HEK293 (cell line): Measurements from ENCODE around the gene MUC5B.

Experiments used
- CTCF ChIP-seq: fragments of 450-650 bp; formaldehyde crosslinking; IDR thresholded peaks from 2 replicates; pipeline ENCODE4 v1.5.1; 2016; ENCODE audit warnings: missing biosample characterization, missing genetic modification characterization
- PRDM10 ChIP-seq: fragments of 450-650 bp; formaldehyde crosslinking; IDR thresholded peaks from 2 replicates; pipeline ENCODE4 v1.5.1; 2016; ENCODE audit warnings: missing biosample characterization, missing genetic modification characterization
- TCF7L2 ChIP-seq: IDR thresholded peaks from 2 replicates; pipeline ENCODE4 v1.6.1; 2011; ENCODE audit warnings: low read depth, mild to moderate bottlenecking, inconsistent platforms, low read length, moderate library complexity, borderline replicate concordance
- TRIM28 ChIP-seq: IDR thresholded peaks from 2 replicates; pipeline ENCODE4 v1.6.1; 2011; ENCODE audit warnings: low read length, control low read depth, borderline replicate concordance
- ZBTB17 ChIP-seq: fragments of 450-650 bp; formaldehyde crosslinking; IDR thresholded peaks from 2 replicates; pipeline ENCODE4 v1.5.1; 2016; ENCODE audit warnings: missing biosample characterization, missing genetic modification characterization
- ZBTB44 ChIP-seq: fragments of 450-650 bp; IDR thresholded peaks from 2 replicates; pipeline ENCODE4 v1.5.1; 2018; ENCODE audit warnings: missing biosample characterization, mild to moderate bottlenecking, missing genetic modification characterization
- ZBTB7A ChIP-seq: fragments of 450-650 bp; formaldehyde crosslinking; IDR thresholded peaks from 2 replicates; pipeline ENCODE4 v1.5.1; 2016; ENCODE audit warnings: low read depth, missing biosample characterization, missing genetic modification characterization
- ZNF274 ChIP-seq, 2 experiments: fragments of 200-500 bp in 1 of 2; fragments of 450-650 bp in 1 of 2; sonication (Bioruptor generic) in 1 of 2; formaldehyde crosslinking in 1 of 2; IDR thresholded peaks; 2 replicates each; pipeline versions ENCODE4 v1.5.1 to v1.6.1; 2014 to 2016; ENCODE audit warnings: borderline replicate concordance in 1 of 2, inconsistent platforms in 1 of 2, low read length in 1 of 2, missing biosample characterization in 1 of 2, missing genetic modification characterization in 1 of 2
- ZNF341 ChIP-seq: fragments of 450-650 bp; formaldehyde crosslinking; IDR thresholded peaks from 2 replicates; pipeline ENCODE4; 2016; ENCODE audit warnings: low read depth, missing biosample characterization, missing genetic modification characterization
- ZNF529 ChIP-seq: fragments of 450-650 bp; formaldehyde crosslinking; IDR thresholded peaks from 2 replicates; pipeline ENCODE4 v1.5.1; 2017; ENCODE audit warnings: missing genetic modification characterization, missing biosample characterization; ENCODE audit not compliant: insufficient replicate concordance
- ZNF639 ChIP-seq: fragments of 450-650 bp; formaldehyde crosslinking; IDR thresholded peaks from 2 replicates; pipeline ENCODE4 v1.5.1; 2016; ENCODE audit warnings: missing biosample characterization, missing genetic modification characterization
- ZNF837 ChIP-seq: fragments of 450-650 bp; formaldehyde crosslinking; IDR thresholded peaks from 2 replicates; pipeline ENCODE4 v1.5.1; 2016; ENCODE audit warnings: missing biosample characterization, missing genetic modification characterization

- TF ChIP-seq ZNF639 (tag by site-specific recombination) (no peak), TCF7L2 (no peak), ZNF274 (IDR thresholded peaks at IDR 0.05; ENCODE audit: low read length) (no peak), ZNF274 (tag by site-specific recombination; IDR thresholded peaks at IDR 0.05; ENCODE audit: borderline replicate concordance) (no peak), CTCF (tag by site-specific recombination) (no peak), ZNF529 (no peak), ZBTB44 (tag by site-specific recombination) (no peak), ZBTB7A (tag by site-specific recombination) (no peak), ZNF837 (tag by site-specific recombination) (no peak), ZNF341 (tag by site-specific recombination) (no peak), PRDM10 (tag by site-specific recombination) (no peak), ZBTB17 (no peak), TRIM28 (no peak)
Measured at GRCh38 chr11:1205987-1206331, 16.9 kb upstream of the MUC5B start.
